ENCODE results near the gene DENND1A. TPM values are rescaled to one million over a fixed set of nuclear protein-coding genes. Genes with fewer than 3 reads are reported as not detected.

The DENND1A gene
- total and polyA plus RNA-seq, 4 donors, result 7.9 to 22.0 (median 13.9) TPM

- H3K36me3 ChIP-seq (ENCODE audit: control insufficient read depth in 4 of 4, insufficient read depth in 3 of 4, low read depth in 1 of 4, low read length in 3 of 4), result no peaks in the 10 kb centered on the region
- H3K27me3 ChIP-seq (ENCODE audit: control insufficient read depth in 4 of 4, insufficient read depth in 4 of 4, low read length in 3 of 4), result peaks cover 0 to 4% (median 0%) of the 10 kb centered on the region in 4 donors
- H3K27ac ChIP-seq (ENCODE audit: low read depth in 1 of 2, low read length in 2 of 2), result no peak overlapping the region
- H3K9ac ChIP-seq (ENCODE audit: low read depth in 1 of 2, low read length in 2 of 2), result no peak overlapping the region
- H3K4me3 ChIP-seq (ENCODE audit: low read depth in 1 of 3, low read length in 3 of 3), result no peak overlapping the region
- H3K9me3 ChIP-seq (ENCODE audit: control insufficient read depth in 4 of 4, low read length in 3 of 4), result no peaks in the 10 kb centered on the region
- peaks cover 2 to 9% (median 4%) of the 10 kb centered on the region in 4 donors for H3K4me1 ChIP-seq (ENCODE audit: control insufficient read depth in 4 of 4, insufficient read depth in 4 of 4, low read length in 3 of 4)
- TF ChIP-seq EGR1 (IDR thresholded peaks at IDR 0.05; ENCODE audit: low read depth in 2 of 2) (no peak), YY1 (IDR thresholded peaks at IDR 0.05) (no peak), JUND (IDR thresholded peaks at IDR 0.05) (no peak), FOXA1 (IDR thresholded peaks at IDR 0.05) (no peak), FOXA2 (IDR thresholded peaks at IDR 0.05) (no peak), RXRA (IDR thresholded peaks at IDR 0.05) (no peak), TAF1 (conservative IDR thresholded peaks at IDR 0.05) (no peak), RAD21 (IDR thresholded peaks at IDR 0.05) (no peak), HNF4A (conservative IDR thresholded peaks at IDR 0.05) (no peak), HNF4G (IDR thresholded peaks at IDR 0.05) (no peak), SP1 (IDR thresholded peaks at IDR 0.05) (no peak), GABPA (IDR thresholded peaks at IDR 0.05 in 1 of 2, conservative IDR thresholded peaks at IDR 0.05 in 1 of 2) (no peak), ATF3 (IDR thresholded peaks at IDR 0.05) (no peak), NR2F2 (IDR thresholded peaks at IDR 0.05) (no peak)
- TF ChIP-seq, protein P1, sequence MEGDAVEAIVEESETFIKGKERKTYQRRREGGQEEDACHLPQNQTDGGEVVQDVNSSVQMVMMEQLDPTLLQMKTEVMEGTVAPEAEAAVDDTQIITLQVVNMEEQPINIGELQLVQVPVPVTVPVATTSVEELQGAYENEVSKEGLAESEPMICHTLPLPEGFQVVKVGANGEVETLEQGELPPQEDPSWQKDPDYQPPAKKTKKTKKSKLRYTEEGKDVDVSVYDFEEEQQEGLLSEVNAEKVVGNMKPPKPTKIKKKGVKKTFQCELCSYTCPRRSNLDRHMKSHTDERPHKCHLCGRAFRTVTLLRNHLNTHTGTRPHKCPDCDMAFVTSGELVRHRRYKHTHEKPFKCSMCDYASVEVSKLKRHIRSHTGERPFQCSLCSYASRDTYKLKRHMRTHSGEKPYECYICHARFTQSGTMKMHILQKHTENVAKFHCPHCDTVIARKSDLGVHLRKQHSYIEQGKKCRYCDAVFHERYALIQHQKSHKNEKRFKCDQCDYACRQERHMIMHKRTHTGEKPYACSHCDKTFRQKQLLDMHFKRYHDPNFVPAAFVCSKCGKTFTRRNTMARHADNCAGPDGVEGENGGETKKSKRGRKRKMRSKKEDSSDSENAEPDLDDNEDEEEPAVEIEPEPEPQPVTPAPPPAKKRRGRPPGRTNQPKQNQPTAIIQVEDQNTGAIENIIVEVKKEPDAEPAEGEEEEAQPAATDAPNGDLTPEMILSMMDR (IDR thresholded peaks at IDR 0.05; ENCODE audit: low read depth, low read length, missing input control), result no peak
- TF ChIP-seq, protein P2, sequence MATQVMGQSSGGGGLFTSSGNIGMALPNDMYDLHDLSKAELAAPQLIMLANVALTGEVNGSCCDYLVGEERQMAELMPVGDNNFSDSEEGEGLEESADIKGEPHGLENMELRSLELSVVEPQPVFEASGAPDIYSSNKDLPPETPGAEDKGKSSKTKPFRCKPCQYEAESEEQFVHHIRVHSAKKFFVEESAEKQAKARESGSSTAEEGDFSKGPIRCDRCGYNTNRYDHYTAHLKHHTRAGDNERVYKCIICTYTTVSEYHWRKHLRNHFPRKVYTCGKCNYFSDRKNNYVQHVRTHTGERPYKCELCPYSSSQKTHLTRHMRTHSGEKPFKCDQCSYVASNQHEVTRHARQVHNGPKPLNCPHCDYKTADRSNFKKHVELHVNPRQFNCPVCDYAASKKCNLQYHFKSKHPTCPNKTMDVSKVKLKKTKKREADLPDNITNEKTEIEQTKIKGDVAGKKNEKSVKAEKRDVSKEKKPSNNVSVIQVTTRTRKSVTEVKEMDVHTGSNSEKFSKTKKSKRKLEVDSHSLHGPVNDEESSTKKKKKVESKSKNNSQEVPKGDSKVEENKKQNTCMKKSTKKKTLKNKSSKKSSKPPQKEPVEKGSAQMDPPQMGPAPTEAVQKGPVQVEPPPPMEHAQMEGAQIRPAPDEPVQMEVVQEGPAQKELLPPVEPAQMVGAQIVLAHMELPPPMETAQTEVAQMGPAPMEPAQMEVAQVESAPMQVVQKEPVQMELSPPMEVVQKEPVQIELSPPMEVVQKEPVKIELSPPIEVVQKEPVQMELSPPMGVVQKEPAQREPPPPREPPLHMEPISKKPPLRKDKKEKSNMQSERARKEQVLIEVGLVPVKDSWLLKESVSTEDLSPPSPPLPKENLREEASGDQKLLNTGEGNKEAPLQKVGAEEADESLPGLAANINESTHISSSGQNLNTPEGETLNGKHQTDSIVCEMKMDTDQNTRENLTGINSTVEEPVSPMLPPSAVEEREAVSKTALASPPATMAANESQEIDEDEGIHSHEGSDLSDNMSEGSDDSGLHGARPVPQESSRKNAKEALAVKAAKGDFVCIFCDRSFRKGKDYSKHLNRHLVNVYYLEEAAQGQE (IDR thresholded peaks at IDR 0.05), result no peak
- TF ChIP-seq, protein P3, sequence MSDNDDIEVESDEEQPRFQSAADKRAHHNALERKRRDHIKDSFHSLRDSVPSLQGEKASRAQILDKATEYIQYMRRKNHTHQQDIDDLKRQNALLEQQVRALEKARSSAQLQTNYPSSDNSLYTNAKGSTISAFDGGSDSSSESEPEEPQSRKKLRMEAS (IDR thresholded peaks at IDR 0.05), result no peak
- TF ChIP-seq, protein P4, sequence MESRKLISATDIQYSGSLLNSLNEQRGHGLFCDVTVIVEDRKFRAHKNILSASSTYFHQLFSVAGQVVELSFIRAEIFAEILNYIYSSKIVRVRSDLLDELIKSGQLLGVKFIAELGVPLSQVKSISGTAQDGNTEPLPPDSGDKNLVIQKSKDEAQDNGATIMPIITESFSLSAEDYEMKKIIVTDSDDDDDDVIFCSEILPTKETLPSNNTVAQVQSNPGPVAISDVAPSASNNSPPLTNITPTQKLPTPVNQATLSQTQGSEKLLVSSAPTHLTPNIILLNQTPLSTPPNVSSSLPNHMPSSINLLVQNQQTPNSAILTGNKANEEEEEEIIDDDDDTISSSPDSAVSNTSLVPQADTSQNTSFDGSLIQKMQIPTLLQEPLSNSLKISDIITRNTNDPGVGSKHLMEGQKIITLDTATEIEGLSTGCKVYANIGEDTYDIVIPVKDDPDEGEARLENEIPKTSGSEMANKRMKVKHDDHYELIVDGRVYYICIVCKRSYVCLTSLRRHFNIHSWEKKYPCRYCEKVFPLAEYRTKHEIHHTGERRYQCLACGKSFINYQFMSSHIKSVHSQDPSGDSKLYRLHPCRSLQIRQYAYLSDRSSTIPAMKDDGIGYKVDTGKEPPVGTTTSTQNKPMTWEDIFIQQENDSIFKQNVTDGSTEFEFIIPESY (IDR thresholded peaks at IDR 0.05), result no peak
- no peak for DNase-seq (ENCODE audit: low spot score)
- 94% methylated on average over 6 of the region's 6 CpGs for WGBS
Measured at GRCh38 chr9:123368536-123369153, 561.3 kb downstream of the DENND1A start.
